ENCODE results near the gene POR. TPM values are rescaled to one million over a fixed set of nuclear protein-coding genes. Genes with fewer than 3 reads are reported as not detected.

The POR gene
- polyA plus RNA-seq, 1 donor from 2014 or later: 61.2 TPM

GRCh38 chr7:75884476-75884875 lies 30.5 kb upstream of the POR start:
- H3K27ac ChIP-seq (ENCODE audit: low read length): no peak overlapping the region
- TF ChIP-seq MXI1 (conservative IDR thresholded peaks at IDR 0.05; ENCODE audit: poor library complexity, severe bottlenecking): no peak
- TF ChIP-seq CTCF (IDR thresholded peaks at IDR 0.05; ENCODE audit: poor library complexity, severe bottlenecking): no peak
- no peak for TF ChIP-seq TAF1 (IDR thresholded peaks at IDR 0.05; ENCODE audit: low read depth)
- no peak for TF ChIP-seq POLR2AphosphoS5 (IDR thresholded peaks at IDR 0.05)
- no peak for TF ChIP-seq EZH2 (IDR thresholded peaks at IDR 0.05; ENCODE audit: borderline replicate concordance, insufficient read depth, low read length, poor library complexity, severe bottlenecking)
- no peak for TF ChIP-seq REST (IDR thresholded peaks at IDR 0.05; ENCODE audit: borderline replicate concordance)
- TF ChIP-seq EP300 (conservative IDR thresholded peaks at IDR 0.05; ENCODE audit: poor library complexity, severe bottlenecking): no peak
- TF ChIP-seq SMC3 (conservative IDR thresholded peaks at IDR 0.05; ENCODE audit: poor library complexity): no peak
- no peak for TF ChIP-seq RAD21 (conservative IDR thresholded peaks at IDR 0.05)
- H4K20me1 ChIP-seq (ENCODE audit: insufficient read depth): no peaks in the 10 kb centered on the region
- H3K4me2 ChIP-seq (ENCODE audit: low read length): no peak overlapping the region
- no peaks in the 10 kb centered on the region for H3F3A ChIP-seq (ENCODE audit: insufficient read depth, low read length, poor library complexity, severe bottlenecking)
- H3K36me3 ChIP-seq (ENCODE audit: insufficient read depth, low read length): peaks cover 5% of the 10 kb centered on the region
- H3K9me2 ChIP-seq (ENCODE audit: insufficient read depth, low read length): no peaks in the 10 kb centered on the region
- no peak overlapping the region for H3K4me3 ChIP-seq (ENCODE audit: low read length)
- no peaks in the 10 kb centered on the region for H3K27me3 ChIP-seq (ENCODE audit: insufficient read depth, low read depth, low read length)
- no peak overlapping the region for H2AFZ ChIP-seq (ENCODE audit: low read depth, low read length)
- no peaks in the 10 kb centered on the region for H3K9me3 ChIP-seq (ENCODE audit: low read length)
- no peak overlapping the region for H3K9ac ChIP-seq (ENCODE audit: low read length)
- peaks cover 27% of the 10 kb centered on the region for H3K79me2 ChIP-seq (replicated peaks; ENCODE audit: insufficient read depth, low read length)

GRCh38 chr7:75885036-75885435 lies 29.9 kb upstream of the POR start:
- TF ChIP-seq EZH2 (IDR thresholded peaks at IDR 0.05; ENCODE audit: borderline replicate concordance, insufficient read depth, low read length, poor library complexity, severe bottlenecking): no peak
- H4K20me1 ChIP-seq (ENCODE audit: insufficient read depth): no peaks in the 10 kb centered on the region
- H3K9ac ChIP-seq (ENCODE audit: low read length): no peak overlapping the region

More at GRCh38 chr7:75885036-75885435, 29.9 kb upstream of the POR start:
- peaks cover 21% of the 10 kb centered on the region for H3K79me2 ChIP-seq (replicated peaks; ENCODE audit: insufficient read depth, low read length)
- H2AFZ ChIP-seq (ENCODE audit: low read depth, low read length): no peak overlapping the region
- H3K4me3 ChIP-seq (ENCODE audit: low read length): no peak overlapping the region
- no peaks in the 10 kb centered on the region for H3K27me3 ChIP-seq (ENCODE audit: insufficient read depth, low read depth, low read length)
- peaks cover 5% of the 10 kb centered on the region for H3K36me3 ChIP-seq (ENCODE audit: insufficient read depth, low read length)
- no peaks in the 10 kb centered on the region for H3F3A ChIP-seq (ENCODE audit: insufficient read depth, low read length, poor library complexity, severe bottlenecking)
- no peaks in the 10 kb centered on the region for H3K9me3 ChIP-seq (ENCODE audit: low read length)
- H3K4me2 ChIP-seq (ENCODE audit: low read length): no peak overlapping the region
- H3K27ac ChIP-seq (ENCODE audit: low read length): no peak overlapping the region
- H3K9me2 ChIP-seq (ENCODE audit: insufficient read depth, low read length): no peaks in the 10 kb centered on the region

Measured in neural cell (in vitro differentiated cells).